Measurements from ENCODE around the gene BOLA2B. TPM values are rescaled to one million over a fixed set of nuclear protein-coding genes. Genes with fewer than 3 reads are reported as not detected.

The BOLA2B gene
- total and polyA plus RNA-seq, 2 experiments from 2014 or later, result 350 to 659 TPM

- H3K36me3 Mint-ChIP-seq (ENCODE audit: low read depth), result no peaks in the 10 kb centered on the region
- no peak overlapping the region for H2AFZ ChIP-seq
- 0 out of 2 replicates have a peak, but pooled peaks cover 5% of the 10 kb centered on the region for H3K9me2 ChIP-seq (ENCODE audit: insufficient read depth)
- no peaks in the 10 kb centered on the region for H3K4me1 Mint-ChIP-seq
- H3K4me3 ChIP-seq, result no peak overlapping the region
- H3K36me3 ChIP-seq (ENCODE audit: insufficient read depth), result no peaks in the 10 kb centered on the region
- no peak overlapping the region for H3K27ac ChIP-seq (ENCODE audit: low read depth)
- H3K9me3 Mint-ChIP-seq, result peaks cover 17% of the 10 kb centered on the region; the same call in 2 of the 3 replicates
- H4K20me1 ChIP-seq (replicated peaks; ENCODE audit: insufficient read depth), result no peaks in the 10 kb centered on the region
- no peak for ATAC-seq
- DNase-seq (ENCODE audit: low spot score), result no peak
- no peaks in the 10 kb centered on the region for H3K79me2 ChIP-seq (replicated peaks; ENCODE audit: insufficient read depth)
- peaks cover 11% of the 10 kb centered on the region for H3K27me3 Mint-ChIP-seq (ENCODE audit: insufficient read depth, low read depth, poor library complexity)
- H3F3A ChIP-seq (replicated peaks; ENCODE audit: low read depth), result no peaks in the 10 kb centered on the region
- no peak overlapping the region for H3K27ac Mint-ChIP-seq
- no peak overlapping the region for H3K4me2 ChIP-seq
- H3K27me3 ChIP-seq (ENCODE audit: insufficient read depth), result no peaks in the 10 kb centered on the region
- TF ChIP-seq POLR2AphosphoS5 (IDR thresholded peaks at IDR 0.05; ENCODE audit: low read depth) (no peak), ZNF114 (CRISPR knock-in tag; IDR thresholded peaks at IDR 0.05) (no peak), ZNF331 (CRISPR knock-in tag; IDR thresholded peaks at IDR 0.05; ENCODE audit: low read depth) (no peak), EZH2 (IDR thresholded peaks at IDR 0.05; ENCODE audit: low read depth, unreplicated experiment) (no peak), CREB1 (CRISPR knock-in tag; IDR thresholded peaks at IDR 0.05; ENCODE audit: low read depth) (no peak), ETS1 (IDR thresholded peaks at IDR 0.05) (no peak)
- TF ChIP-seq, protein P1, sequence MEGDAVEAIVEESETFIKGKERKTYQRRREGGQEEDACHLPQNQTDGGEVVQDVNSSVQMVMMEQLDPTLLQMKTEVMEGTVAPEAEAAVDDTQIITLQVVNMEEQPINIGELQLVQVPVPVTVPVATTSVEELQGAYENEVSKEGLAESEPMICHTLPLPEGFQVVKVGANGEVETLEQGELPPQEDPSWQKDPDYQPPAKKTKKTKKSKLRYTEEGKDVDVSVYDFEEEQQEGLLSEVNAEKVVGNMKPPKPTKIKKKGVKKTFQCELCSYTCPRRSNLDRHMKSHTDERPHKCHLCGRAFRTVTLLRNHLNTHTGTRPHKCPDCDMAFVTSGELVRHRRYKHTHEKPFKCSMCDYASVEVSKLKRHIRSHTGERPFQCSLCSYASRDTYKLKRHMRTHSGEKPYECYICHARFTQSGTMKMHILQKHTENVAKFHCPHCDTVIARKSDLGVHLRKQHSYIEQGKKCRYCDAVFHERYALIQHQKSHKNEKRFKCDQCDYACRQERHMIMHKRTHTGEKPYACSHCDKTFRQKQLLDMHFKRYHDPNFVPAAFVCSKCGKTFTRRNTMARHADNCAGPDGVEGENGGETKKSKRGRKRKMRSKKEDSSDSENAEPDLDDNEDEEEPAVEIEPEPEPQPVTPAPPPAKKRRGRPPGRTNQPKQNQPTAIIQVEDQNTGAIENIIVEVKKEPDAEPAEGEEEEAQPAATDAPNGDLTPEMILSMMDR (conservative IDR thresholded peaks at IDR 0.05; ENCODE audit: low read depth in 2 of 2), result no peak
- no peak overlapping the region for H3K4me3 Mint-ChIP-seq
- no peaks in the 10 kb centered on the region for H3K4me1 ChIP-seq (ENCODE audit: insufficient read depth)
These were observed 42.4 kb downstream of the BOLA2B start for GRCh38 chr16:30151091-30151490.

- no peak for TF ChIP-seq ZNF331 (CRISPR knock-in tag; IDR thresholded peaks at IDR 0.05; ENCODE audit: low read depth)
- TF ChIP-seq NANOG (IDR thresholded peaks at IDR 0.05; ENCODE audit: borderline replicate concordance), result no peak
- TF ChIP-seq, protein P2, sequence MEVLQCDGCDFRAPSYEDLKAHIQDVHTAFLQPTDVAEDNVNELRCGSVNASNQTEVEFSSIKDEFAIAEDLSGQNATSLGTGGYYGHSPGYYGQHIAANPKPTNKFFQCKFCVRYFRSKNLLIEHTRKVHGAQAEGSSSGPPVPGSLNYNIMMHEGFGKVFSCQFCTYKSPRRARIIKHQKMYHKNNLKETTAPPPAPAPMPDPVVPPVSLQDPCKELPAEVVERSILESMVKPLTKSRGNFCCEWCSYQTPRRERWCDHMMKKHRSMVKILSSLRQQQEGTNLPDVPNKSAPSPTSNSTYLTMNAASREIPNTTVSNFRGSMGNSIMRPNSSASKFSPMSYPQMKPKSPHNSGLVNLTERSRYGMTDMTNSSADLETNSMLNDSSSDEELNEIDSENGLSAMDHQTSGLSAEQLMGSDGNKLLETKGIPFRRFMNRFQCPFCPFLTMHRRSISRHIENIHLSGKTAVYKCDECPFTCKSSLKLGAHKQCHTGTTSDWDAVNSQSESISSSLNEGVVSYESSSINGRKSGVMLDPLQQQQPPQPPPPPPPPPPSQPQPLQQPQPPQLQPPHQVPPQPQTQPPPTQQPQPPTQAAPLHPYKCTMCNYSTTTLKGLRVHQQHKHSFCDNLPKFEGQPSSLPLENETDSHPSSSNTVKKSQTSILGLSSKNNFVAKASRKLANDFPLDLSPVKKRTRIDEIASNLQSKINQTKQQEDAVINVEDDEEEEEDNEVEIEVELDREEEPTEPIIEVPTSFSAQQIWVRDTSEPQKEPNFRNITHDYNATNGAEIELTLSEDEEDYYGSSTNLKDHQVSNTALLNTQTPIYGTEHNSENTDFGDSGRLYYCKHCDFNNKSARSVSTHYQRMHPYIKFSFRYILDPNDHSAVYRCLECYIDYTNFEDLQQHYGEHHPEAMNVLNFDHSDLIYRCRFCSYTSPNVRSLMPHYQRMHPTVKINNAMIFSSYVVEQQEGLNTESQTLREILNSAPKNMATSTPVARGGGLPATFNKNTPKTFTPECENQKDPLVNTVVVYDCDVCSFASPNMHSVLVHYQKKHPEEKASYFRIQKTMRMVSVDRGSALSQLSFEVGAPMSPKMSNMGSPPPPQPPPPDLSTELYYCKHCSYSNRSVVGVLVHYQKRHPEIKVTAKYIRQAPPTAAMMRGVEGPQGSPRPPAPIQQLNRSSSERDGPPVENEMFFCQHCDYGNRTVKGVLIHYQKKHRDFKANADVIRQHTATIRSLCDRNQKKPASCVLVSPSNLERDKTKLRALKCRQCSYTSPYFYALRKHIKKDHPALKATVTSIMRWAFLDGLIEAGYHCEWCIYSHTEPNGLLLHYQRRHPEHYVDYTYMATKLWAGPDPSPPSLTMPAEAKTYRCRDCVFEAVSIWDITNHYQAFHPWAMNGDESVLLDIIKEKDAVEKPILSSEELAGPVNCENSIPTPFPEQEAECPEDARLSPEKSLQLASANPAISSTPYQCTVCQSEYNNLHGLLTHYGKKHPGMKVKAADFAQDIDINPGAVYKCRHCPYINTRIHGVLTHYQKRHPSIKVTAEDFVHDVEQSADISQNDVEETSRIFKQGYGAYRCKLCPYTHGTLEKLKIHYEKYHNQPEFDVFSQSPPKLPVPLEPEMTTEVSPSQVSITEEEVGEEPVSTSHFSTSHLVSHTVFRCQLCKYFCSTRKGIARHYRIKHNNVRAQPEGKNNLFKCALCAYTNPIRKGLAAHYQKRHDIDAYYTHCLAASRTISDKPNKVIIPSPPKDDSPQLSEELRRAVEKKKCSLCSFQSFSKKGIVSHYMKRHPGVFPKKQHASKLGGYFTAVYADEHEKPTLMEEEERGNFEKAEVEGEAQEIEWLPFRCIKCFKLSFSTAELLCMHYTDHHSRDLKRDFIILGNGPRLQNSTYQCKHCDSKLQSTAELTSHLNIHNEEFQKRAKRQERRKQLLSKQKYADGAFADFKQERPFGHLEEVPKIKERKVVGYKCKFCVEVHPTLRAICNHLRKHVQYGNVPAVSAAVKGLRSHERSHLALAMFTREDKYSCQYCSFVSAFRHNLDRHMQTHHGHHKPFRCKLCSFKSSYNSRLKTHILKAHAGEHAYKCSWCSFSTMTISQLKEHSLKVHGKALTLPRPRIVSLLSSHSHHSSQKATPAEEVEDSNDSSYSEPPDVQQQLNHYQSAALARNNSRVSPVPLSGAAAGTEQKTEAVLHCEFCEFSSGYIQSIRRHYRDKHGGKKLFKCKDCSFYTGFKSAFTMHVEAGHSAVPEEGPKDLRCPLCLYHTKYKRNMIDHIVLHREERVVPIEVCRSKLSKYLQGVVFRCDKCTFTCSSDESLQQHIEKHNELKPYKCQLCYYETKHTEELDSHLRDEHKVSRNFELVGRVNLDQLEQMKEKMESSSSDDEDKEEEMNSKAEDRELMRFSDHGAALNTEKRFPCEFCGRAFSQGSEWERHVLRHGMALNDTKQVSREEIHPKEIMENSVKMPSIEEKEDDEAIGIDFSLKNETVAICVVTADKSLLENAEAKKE (CRISPR knock-in tag; IDR thresholded peaks at IDR 0.05), result no peak
- ATAC-seq (no peak), DNase-seq (ENCODE audit: low spot score) (no peak)
- Mint-ChIP-seq H3K36me3 (ENCODE audit: low read depth) (no peaks in the 10 kb centered on the region), H3K27me3 (ENCODE audit: insufficient read depth, low read depth, poor library complexity) (peaks cover 8% of the 10 kb centered on the region), H3K9me3 (peaks cover 17% of the 10 kb centered on the region; the same call in 2 of the 3 replicates), H3K4me1 (no peaks in the 10 kb centered on the region), H3K27ac (no peak overlapping the region), H3K4me3 (no peak overlapping the region)
- H3K27me3 ChIP-seq (ENCODE audit: insufficient read depth), result no peaks in the 10 kb centered on the region
- H3K4me3 ChIP-seq, result no peak overlapping the region
- no peaks in the 10 kb centered on the region for H3K79me2 ChIP-seq (replicated peaks; ENCODE audit: insufficient read depth)
- H3K4me2 ChIP-seq, result no peak overlapping the region
- no peak overlapping the region for H3K27ac ChIP-seq (ENCODE audit: low read depth)
- no peaks in the 10 kb centered on the region for H4K20me1 ChIP-seq (replicated peaks; ENCODE audit: insufficient read depth)
- H3K9me2 ChIP-seq (ENCODE audit: insufficient read depth), result 0 out of 2 replicates have a peak, but pooled peaks cover 5% of the 10 kb centered on the region
- H3K36me3 ChIP-seq (ENCODE audit: insufficient read depth), result no peaks in the 10 kb centered on the region
- no peaks in the 10 kb centered on the region for H3K4me1 ChIP-seq (ENCODE audit: insufficient read depth)
- no peak overlapping the region for H2AFZ ChIP-seq
- no peaks in the 10 kb centered on the region for H3F3A ChIP-seq (replicated peaks; ENCODE audit: low read depth)
These were observed 44.1 kb downstream of the BOLA2B start for GRCh38 chr16:30149250-30149930.

Data from GM23338 (cell line).